Lung (tissue), 12 donors: ENCODE results near the gene KRTAP10-6. TPM values are rescaled to one million over a fixed set of nuclear protein-coding genes. Genes with fewer than 3 reads are reported as not detected.

ENCODE experiments used
- ATAC-seq: fragments of 200-7000 bp; cut with Tn5 transposase; one replicate; pipeline ENCODE4 v1.9.1; 2020; ENCODE audit warnings: moderate number of reproducible peaks; ENCODE audit not compliant: insufficient read depth, low FRiP score
- DNase-seq, 3 donors: peaks; one replicate each; pipeline ENCODE4 v3.0.0-alpha.2; 2013 to 2017
- H3K27ac ChIP-seq, 2 donors: one replicate each; pipeline ENCODE4 v1.5.1; 2013; ENCODE audit warnings: mild to moderate bottlenecking in 2 of 2, moderate library complexity in 2 of 2, control low read depth in 1 of 2, inconsistent platforms in 1 of 2, low read depth in 1 of 2, low read length in 1 of 2
- H3K27me3 ChIP-seq, 3 donors: one replicate each; pipeline ENCODE4 v1.5.1; 2013; ENCODE audit warnings: low read length in 2 of 3; ENCODE audit not compliant: control insufficient read depth in 3 of 3, insufficient read depth in 3 of 3
- H3K36me3 ChIP-seq, 4 donors: one replicate each; pipeline ENCODE4 v1.5.1; 2013; ENCODE audit warnings: low read length in 4 of 4, mild to moderate bottlenecking in 1 of 4, moderate library complexity in 1 of 4; ENCODE audit not compliant: control insufficient read depth in 4 of 4, insufficient read depth in 4 of 4
- H3K4me1 ChIP-seq, 5 donors: one replicate each; pipeline ENCODE4 v1.5.1; 2013; ENCODE audit warnings: low read length in 5 of 5, mild to moderate bottlenecking in 2 of 5, moderate library complexity in 1 of 5; ENCODE audit not compliant: control insufficient read depth in 5 of 5, insufficient read depth in 5 of 5
- H3K4me3 ChIP-seq: one replicate; pipeline ENCODE4 v1.5.1; 2013; ENCODE audit warnings: mild to moderate bottlenecking, control low read depth, moderate library complexity
- H3K9ac ChIP-seq, 2 donors: one replicate each; pipeline ENCODE4 v1.5.1; 2013; ENCODE audit warnings: low read length in 2 of 2, control low read depth in 1 of 2; ENCODE audit not compliant: insufficient read depth in 1 of 2
- H3K9me3 ChIP-seq, 4 donors: one replicate each; pipeline ENCODE4 v1.5.1; 2013; ENCODE audit warnings: low read length in 3 of 4, mild to moderate bottlenecking in 1 of 4, moderate library complexity in 1 of 4; ENCODE audit not compliant: control insufficient read depth in 4 of 4, insufficient read depth in 3 of 4
- CTCF ChIP-seq: IDR thresholded peaks from 2 replicates; pipeline ENCODE4 v1.5.1; 2012; ENCODE audit warnings: mild to moderate bottlenecking; ENCODE audit errors: control extremely low read depth, extremely low read depth
- WGBS, 2 donors: extraction: QIAGEN DNeasy Blood & Tissue Kit; methylation state at CpG; one replicate each; pipeline ENCODE4 v1.1.7; 2013; 5-methylcytosine and 5-hydroxymethylcytosine counted together
- polyA plus RNA-seq, 2 donors: library from polyadenylated mRNA; stranded (reverse); fragments of 200-250 nt; gene quantifications; one replicate each; pipeline ENCODE4 v1.2.1, GENCODE V29; 2013
- total RNA-seq, 2 donors: library from RNA; depleted of rRNA in 1 of 2; stranded (reverse); fragments of >200 nt in 1 of 2; gene quantifications; one replicate each; pipeline ENCODE4 v1.2.1, GENCODE V29; 2014 to 2021
- donor health status: control.
- donor health status: control.
- donor health status: Bipolar disorder and iron deficiency.
- donor health status: healthy.
- donor health status: DM: yes; HTN: yes; CAD: no.

KRTAP10-6 gene
- total and polyA plus RNA-seq, 4 donors = not detected

GRCh38 chr21:44617071-44617501 lies 24.8 kb upstream of the KRTAP10-6 start:
- Histone ChIP-seq H3K9ac (no peak overlapping the region), H3K9me3 (peaks cover 0 to 9% (median 0%) of the 10 kb centered on the region in 4 donors), H3K36me3 (no peaks in the 10 kb centered on the region), H3K4me3 (no peak overlapping the region), H3K4me1 (no peaks in the 10 kb centered on the region), H3K27me3 (no peaks in the 10 kb centered on the region), H3K27ac (no peak overlapping the region)
- TF ChIP-seq CTCF = no peak
- no peak for DNase-seq
- WGBS, 2 donors = 69 to 75% methylated on average over 8 of the region's 8 CpGs
- no peak for ATAC-seq

GRCh38 chr21:44616591-44616926 lies 24.3 kb upstream of the KRTAP10-6 start:
- DNase-seq (no peak), ATAC-seq (no peak)
- 86 to 88% methylated on average over 16 of the region's 16 CpGs for WGBS, 2 donors
- TF ChIP-seq CTCF = no peak
- Histone ChIP-seq H3K27me3 (no peaks in the 10 kb centered on the region), H3K4me3 (no peak overlapping the region), H3K4me1 (no peaks in the 10 kb centered on the region), H3K9ac (no peak overlapping the region), H3K9me3 (peaks cover 0 to 15% (median 0%) of the 10 kb centered on the region in 4 donors), H3K36me3 (no peaks in the 10 kb centered on the region), H3K27ac (no peak overlapping the region)

- no peak for TF ChIP-seq CTCF
- no peaks in the 10 kb centered on the region for H3K4me1 ChIP-seq
- no peak for DNase-seq
- peaks cover 0 to 16% (median 0%) of the 10 kb centered on the region in 4 donors for H3K9me3 ChIP-seq
- WGBS, 2 donors = 77 to 78% methylated on average over 17 of the region's 17 CpGs
- H3K27me3 ChIP-seq = no peaks in the 10 kb centered on the region
- ATAC-seq = no peak
- H3K36me3 ChIP-seq = no peaks in the 10 kb centered on the region
- no peak overlapping the region for H3K27ac ChIP-seq
- no peak overlapping the region for H3K4me3 ChIP-seq
- no peak overlapping the region for H3K9ac ChIP-seq
These were observed 23.7 kb upstream of the KRTAP10-6 start for GRCh38 chr21:44615911-44616590.

GRCh38 chr21:44615466-44615865 lies 23.2 kb upstream of the KRTAP10-6 start:
- H3K9ac ChIP-seq = no peak overlapping the region
- ATAC-seq (no peak), DNase-seq (no peak)
- H3K9me3 ChIP-seq = peaks cover 0 to 19% (median 0%) of the 10 kb centered on the region in 4 donors
- H3K36me3 ChIP-seq = no peaks in the 10 kb centered on the region
- H3K4me3 ChIP-seq = no peak overlapping the region
- no peak for TF ChIP-seq CTCF
- no peaks in the 10 kb centered on the region for H3K27me3 ChIP-seq
- WGBS, 2 donors = 74 to 85% methylated on average over 8 of the region's 8 CpGs
- H3K4me1 ChIP-seq = no peaks in the 10 kb centered on the region
- no peak overlapping the region for H3K27ac ChIP-seq
